ENCODE data around the gene ST3GAL3. TPM values are rescaled to one million over a fixed set of nuclear protein-coding genes. Genes with fewer than 3 reads are reported as not detected.

Gene ST3GAL3

GRCh38 chr1:43976890-43977289, 269.6 kb downstream of the ST3GAL3 start:
- Histone ChIP-seq H3K4me3 (ENCODE audit: low read length) (peak overlapping the region; percentile 97), H3K9ac (ENCODE audit: low read depth, low read length) (no peak overlapping the region), H3K9me3 (replicated peaks; ENCODE audit: low read length) (no peaks in the 10 kb centered on the region), H3K4me2 (ENCODE audit: low read length) (peak overlapping the region; percentile 100), H3K4me1 (ENCODE audit: control insufficient read depth, insufficient read depth, low read length) (peaks cover 49% of the 10 kb centered on the region), H3K36me3 (ENCODE audit: insufficient read depth, low read length) (peaks cover 40% of the 10 kb centered on the region), H3K27me3 (ENCODE audit: control insufficient read depth, insufficient read depth, low read length) (no peaks in the 10 kb centered on the region)

GRCh38 chr1:43977376-43978263, 270.3 kb downstream of the ST3GAL3 start:
- H3K4me3 ChIP-seq (ENCODE audit: low read length), result no peak overlapping the region

GRCh38 chr1:43978264-43978550, 270.9 kb downstream of the ST3GAL3 start:
- H3K4me2 ChIP-seq (ENCODE audit: low read length), result peak overlapping the region; percentile 96
- H3K9ac ChIP-seq (ENCODE audit: low read depth, low read length), result peak overlapping the region; percentile 79
- H3K4me1 ChIP-seq (ENCODE audit: control insufficient read depth, insufficient read depth, low read length), result peaks cover 58% of the 10 kb centered on the region
- peak overlapping the region; percentile 89 for H3K4me3 ChIP-seq (ENCODE audit: low read length)
- no peaks in the 10 kb centered on the region for H3K27me3 ChIP-seq (ENCODE audit: control insufficient read depth, insufficient read depth, low read length)
- H3K9me3 ChIP-seq (replicated peaks; ENCODE audit: low read length), result no peaks in the 10 kb centered on the region
- peaks cover 30% of the 10 kb centered on the region for H3K36me3 ChIP-seq (ENCODE audit: insufficient read depth, low read length)

More at GRCh38 chr1:43977376-43978263, 270.3 kb downstream of the ST3GAL3 start:
- H3K4me1 ChIP-seq (ENCODE audit: control insufficient read depth, insufficient read depth, low read length), result peaks cover 52% of the 10 kb centered on the region
- no peaks in the 10 kb centered on the region for H3K27me3 ChIP-seq (ENCODE audit: control insufficient read depth, insufficient read depth, low read length)
- no peak overlapping the region for H3K9ac ChIP-seq (ENCODE audit: low read depth, low read length)
- H3K36me3 ChIP-seq (ENCODE audit: insufficient read depth, low read length), result peaks cover 36% of the 10 kb centered on the region
- no peaks in the 10 kb centered on the region for H3K9me3 ChIP-seq (replicated peaks; ENCODE audit: low read length)
- peak overlapping the region; percentile 96 for H3K4me2 ChIP-seq (ENCODE audit: low read length)

GRCh38 chr1:43978551-43979260, 271.4 kb downstream of the ST3GAL3 start, which contains the start of gene B4GALT2:
Gene B4GALT2 (plus strand): TSS chr1:43979210. CDS start chr1:43981161, 1,951 bp downstream.
- Histone ChIP-seq H3K9me3 (replicated peaks; ENCODE audit: low read length) (no peaks in the 10 kb centered on the region), H3K4me1 (ENCODE audit: control insufficient read depth, insufficient read depth, low read length) (peaks cover 62% of the 10 kb centered on the region), H3K36me3 (ENCODE audit: insufficient read depth, low read length) (peaks cover 31% of the 10 kb centered on the region), H3K9ac (ENCODE audit: low read depth, low read length) (peak within 1 kb of the TSS; percentile 83), H3K4me2 (ENCODE audit: low read length) (peak within 1 kb of the TSS; percentile 99), H3K4me3 (ENCODE audit: low read length) (peak within 1 kb of the TSS; percentile 89), H3K27me3 (ENCODE audit: control insufficient read depth, insufficient read depth, low read length) (no peaks in the 10 kb centered on the region)

GRCh38 chr1:43979261-43979527, 271.9 kb downstream of the ST3GAL3 start:
- Histone ChIP-seq H3K4me2 (ENCODE audit: low read length) (peak overlapping the region; percentile 99), H3K4me3 (ENCODE audit: low read length) (peak overlapping the region; percentile 89), H3K27me3 (ENCODE audit: control insufficient read depth, insufficient read depth, low read length) (no peaks in the 10 kb centered on the region), H3K36me3 (ENCODE audit: insufficient read depth, low read length) (peaks cover 36% of the 10 kb centered on the region), H3K4me1 (ENCODE audit: control insufficient read depth, insufficient read depth, low read length) (peaks cover 58% of the 10 kb centered on the region), H3K9me3 (replicated peaks; ENCODE audit: low read length) (no peaks in the 10 kb centered on the region), H3K9ac (ENCODE audit: low read depth, low read length) (peak overlapping the region; percentile 83)

- no peaks in the 10 kb centered on the region for H3K27me3 ChIP-seq (ENCODE audit: control insufficient read depth, insufficient read depth, low read length)
- peaks cover 41% of the 10 kb centered on the region for H3K36me3 ChIP-seq (ENCODE audit: insufficient read depth, low read length)
- H3K4me2 ChIP-seq (ENCODE audit: low read length), result peak overlapping the region; percentile 99
- H3K4me1 ChIP-seq (ENCODE audit: control insufficient read depth, insufficient read depth, low read length), result peaks cover 55% of the 10 kb centered on the region
- peak overlapping the region; percentile 89 for H3K4me3 ChIP-seq (ENCODE audit: low read length)
- no peaks in the 10 kb centered on the region for H3K9me3 ChIP-seq (replicated peaks; ENCODE audit: low read length)
- H3K9ac ChIP-seq (ENCODE audit: low read depth, low read length), result peak overlapping the region; percentile 83
These were observed 272.4 kb downstream of the ST3GAL3 start for GRCh38 chr1:43979528-43980254.

GRCh38 chr1:43980255-43981134, 273.2 kb downstream of the ST3GAL3 start:
- Histone ChIP-seq H3K4me3 (ENCODE audit: low read length) (peak overlapping the region; percentile 89), H3K4me1 (ENCODE audit: control insufficient read depth, insufficient read depth, low read length) (peaks cover 55% of the 10 kb centered on the region), H3K4me2 (ENCODE audit: low read length) (peak overlapping the region; percentile 99), H3K27me3 (ENCODE audit: control insufficient read depth, insufficient read depth, low read length) (no peaks in the 10 kb centered on the region), H3K9me3 (replicated peaks; ENCODE audit: low read length) (no peaks in the 10 kb centered on the region), H3K9ac (ENCODE audit: low read depth, low read length) (peak overlapping the region; percentile 83), H3K36me3 (ENCODE audit: insufficient read depth, low read length) (peaks cover 43% of the 10 kb centered on the region)

Small RNAs within 50 kb of the gene (small RNA-seq; reads per million reads assigned to genes)
- gene AL451062.2 (not detected), gene RF00026 (not detected)
